Endodermal cell (in vitro differentiated cells): ENCODE data around the gene SLC6A1. TPM values are rescaled to one million over a fixed set of nuclear protein-coding genes. Genes with fewer than 3 reads are reported as not detected.

Source experiments
- DNase-seq: peaks from one replicate; pipeline ENCODE4 v3.0.0-alpha.2; 2017
- H3K27ac ChIP-seq: 2 replicates; pipeline ENCODE4 v1.5.1; 2013; ENCODE audit warnings: mild to moderate bottlenecking, low read depth, low read length, moderate library complexity
- H3K27me3 ChIP-seq: 2 replicates; pipeline ENCODE4 v1.6.1; 2013; ENCODE audit warnings: mild to moderate bottlenecking, low read length, moderate library complexity; ENCODE audit not compliant: insufficient read depth, control insufficient read depth, poor library complexity, severe bottlenecking
- H3K36me3 ChIP-seq: 2 replicates; pipeline ENCODE4 v1.7.0; 2013; ENCODE audit warnings: mild to moderate bottlenecking, low read length, moderate library complexity; ENCODE audit not compliant: control insufficient read depth, insufficient read depth
- H3K4me1 ChIP-seq: one replicate; pipeline ENCODE4 v1.7.0; 2013; ENCODE audit warnings: low read length; ENCODE audit not compliant: control insufficient read depth, insufficient read depth
- H3K4me3 ChIP-seq: 2 replicates; pipeline ENCODE4 v1.5.1; 2013; ENCODE audit warnings: mild to moderate bottlenecking, low read length, moderate library complexity
- H3K9ac ChIP-seq: 2 replicates; pipeline ENCODE4 v1.6.1; 2013; ENCODE audit warnings: mild to moderate bottlenecking, low read length, moderate library complexity; ENCODE audit not compliant: poor library complexity, severe bottlenecking; ENCODE audit errors: extremely low read depth
- H3K9me3 ChIP-seq: 2 replicates; pipeline ENCODE4 v1.6.1; 2013; ENCODE audit warnings: mild to moderate bottlenecking, low read length, moderate library complexity; ENCODE audit not compliant: control insufficient read depth
- H3K27ac Mint-ChIP-seq: 2 replicates; pipeline ENCODE4 v1.8.0; 2020; ENCODE audit warnings: mixed read lengths
- H3K27me3 Mint-ChIP-seq: 2 replicates; pipeline ENCODE4 v1.8.0; 2021; ENCODE audit warnings: mild to moderate bottlenecking, mixed read lengths; ENCODE audit not compliant: insufficient read depth
- H3K36me3 Mint-ChIP-seq: 2 replicates; pipeline ENCODE4 v1.8.0; 2020; ENCODE audit warnings: low read depth, mixed read lengths
- H3K4me1 Mint-ChIP-seq: 2 replicates; pipeline ENCODE4 v1.8.0; 2020; ENCODE audit warnings: mixed read lengths
- H3K4me3 Mint-ChIP-seq: 2 replicates; pipeline ENCODE4 v1.8.0; 2020; ENCODE audit warnings: mild to moderate bottlenecking, moderate library complexity, mixed read lengths
- H3K9me3 Mint-ChIP-seq: 2 replicates; pipeline ENCODE4 v1.8.0; 2020; ENCODE audit warnings: mild to moderate bottlenecking, mixed read lengths
- CTCF ChIP-seq: fragments of 200-600 bp; sonication (generic); conservative IDR thresholded peaks from 2 replicates; pipeline ENCODE4 v1.5.0; 2021; ENCODE audit warnings: antibody characterized with exemption, mild to moderate bottlenecking
- WGBS, 2 experiments: methylation state at CpG; one replicate each; pipeline versions ENCODE4 v1.1.5 to v1.1.7; 2013; ENCODE audit warnings: missing lambda C conversion rate in 2 of 2, mixed read lengths in 1 of 2; ENCODE audit not compliant: insufficient coverage in 1 of 2, insufficient read length in 1 of 2; 5-methylcytosine and 5-hydroxymethylcytosine counted together
- total RNA-seq, 2 donors: library from RNA; stranded (reverse); fragmentation: NEBNext Ultra II Directional in 1 of 2; extraction: Animal tissue kit (Norgen Biotek cat#: 25700) in 1 of 2; gene quantifications; 2 replicates in 1 of 2; 3 replicates in 1 of 2; pipeline ENCODE4 v1.2.1, GENCODE V29; 2021

SLC6A1 gene
- total RNA-seq, 2 donors from 2014 or later: 0.42 to 3.6 TPM

- DNase-seq: no peak
- Histone ChIP-seq H3K4me3 (no peak overlapping the region), H3K27ac (no peak overlapping the region), H3K27me3 (peaks cover 4% of the 10 kb centered on the region), H3K9me3 (no peaks in the 10 kb centered on the region), H3K4me1 (no peaks in the 10 kb centered on the region), H3K9ac (no peak overlapping the region), H3K36me3 (no peaks in the 10 kb centered on the region)
- TF ChIP-seq CTCF: no peak
- no peak overlapping the region for H3K27ac Mint-ChIP-seq
- peaks cover 20% of the 10 kb centered on the region for H3K27me3 Mint-ChIP-seq
- no peaks in the 10 kb centered on the region for H3K36me3 Mint-ChIP-seq
- H3K4me1 Mint-ChIP-seq: peaks cover 16% of the 10 kb centered on the region
- no peak overlapping the region for H3K4me3 Mint-ChIP-seq
- H3K9me3 Mint-ChIP-seq: no peaks in the 10 kb centered on the region
- WGBS, 2 experiments: 80 to 96% methylated on average over 1 of the region's 1 CpG
Observed at GRCh38 chr3:10975695-10976234, 16.8 kb upstream of the SLC6A1 start.

GRCh38 chr3:10976770-10977169, 15.8 kb upstream of the SLC6A1 start:
- no peaks in the 10 kb centered on the region for H3K4me1 ChIP-seq
- WGBS, 2 experiments: 89 to 100% methylated on average over 1 of the region's 1 CpG
- Mint-ChIP-seq H3K27ac (no peak overlapping the region), H3K36me3 (no peaks in the 10 kb centered on the region), H3K4me1 (peaks cover 16% of the 10 kb centered on the region), H3K4me3 (no peak overlapping the region), H3K27me3 (peaks cover 30% of the 10 kb centered on the region), H3K9me3 (peaks cover 2% of the 10 kb centered on the region)
- H3K9ac ChIP-seq: no peak overlapping the region
- no peaks in the 10 kb centered on the region for H3K9me3 ChIP-seq
- no peaks in the 10 kb centered on the region for H3K36me3 ChIP-seq
- H3K4me3 ChIP-seq: no peak overlapping the region
- no peak for DNase-seq
- H3K27ac ChIP-seq: no peak overlapping the region
- no peak for TF ChIP-seq CTCF
- H3K27me3 ChIP-seq: peaks cover 14% of the 10 kb centered on the region

- no peak overlapping the region for H3K27ac Mint-ChIP-seq
Observed at GRCh38 chr3:10977892-10978510, 14.5 kb upstream of the SLC6A1 start.

More at GRCh38 chr3:10977892-10978510, 14.5 kb upstream of the SLC6A1 start:
- no peaks in the 10 kb centered on the region for H3K36me3 ChIP-seq
- H3K4me1 Mint-ChIP-seq: peaks cover 21% of the 10 kb centered on the region
- H3K36me3 Mint-ChIP-seq: no peaks in the 10 kb centered on the region
- DNase-seq: peak; percentile 81
- no peaks in the 10 kb centered on the region for H3K9me3 ChIP-seq
- peaks cover 42% of the 10 kb centered on the region for H3K27me3 Mint-ChIP-seq
- H3K27me3 ChIP-seq: peaks cover 27% of the 10 kb centered on the region
- 51 to 57% methylated on average over 5 to 10 of the region's 10 CpGs for WGBS, 2 experiments
- H3K9ac ChIP-seq: no peak overlapping the region
- no peak overlapping the region for H3K4me3 ChIP-seq
- H3K4me1 ChIP-seq: no peaks in the 10 kb centered on the region
- H3K9me3 Mint-ChIP-seq: peaks cover 2% of the 10 kb centered on the region
- no peak overlapping the region for H3K27ac ChIP-seq
- TF ChIP-seq CTCF: no peak
- H3K4me3 Mint-ChIP-seq: no peak overlapping the region
